Measurements from ENCODE around the gene GDI1.

The GDI1 gene

DNA sequence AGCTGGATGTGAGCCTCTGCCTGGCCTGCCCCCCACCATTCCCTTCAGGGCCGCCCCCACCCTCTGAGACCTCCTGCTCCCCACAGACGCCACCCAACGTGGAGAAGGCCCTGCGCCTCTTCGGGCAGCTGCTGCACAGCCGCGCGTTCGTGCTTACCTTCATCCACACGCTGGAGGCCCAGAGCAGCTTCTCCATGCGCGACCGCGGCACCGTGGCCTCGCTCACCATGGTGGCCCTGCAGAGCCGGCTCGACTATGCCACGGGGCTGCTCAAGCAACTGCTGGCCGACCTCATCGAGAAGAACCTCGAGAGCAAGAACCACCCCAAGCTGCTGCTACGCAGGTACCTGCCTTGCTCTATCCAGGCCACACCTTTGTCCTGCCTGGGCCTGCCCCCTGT lies 31.3 kb downstream of the GDI1 start:
- TF ChIP-seq, protein P1, sequence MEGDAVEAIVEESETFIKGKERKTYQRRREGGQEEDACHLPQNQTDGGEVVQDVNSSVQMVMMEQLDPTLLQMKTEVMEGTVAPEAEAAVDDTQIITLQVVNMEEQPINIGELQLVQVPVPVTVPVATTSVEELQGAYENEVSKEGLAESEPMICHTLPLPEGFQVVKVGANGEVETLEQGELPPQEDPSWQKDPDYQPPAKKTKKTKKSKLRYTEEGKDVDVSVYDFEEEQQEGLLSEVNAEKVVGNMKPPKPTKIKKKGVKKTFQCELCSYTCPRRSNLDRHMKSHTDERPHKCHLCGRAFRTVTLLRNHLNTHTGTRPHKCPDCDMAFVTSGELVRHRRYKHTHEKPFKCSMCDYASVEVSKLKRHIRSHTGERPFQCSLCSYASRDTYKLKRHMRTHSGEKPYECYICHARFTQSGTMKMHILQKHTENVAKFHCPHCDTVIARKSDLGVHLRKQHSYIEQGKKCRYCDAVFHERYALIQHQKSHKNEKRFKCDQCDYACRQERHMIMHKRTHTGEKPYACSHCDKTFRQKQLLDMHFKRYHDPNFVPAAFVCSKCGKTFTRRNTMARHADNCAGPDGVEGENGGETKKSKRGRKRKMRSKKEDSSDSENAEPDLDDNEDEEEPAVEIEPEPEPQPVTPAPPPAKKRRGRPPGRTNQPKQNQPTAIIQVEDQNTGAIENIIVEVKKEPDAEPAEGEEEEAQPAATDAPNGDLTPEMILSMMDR (IDR thresholded peaks at IDR 0.05; ENCODE audit: extremely low read depth, insufficient read depth, missing control alignments): no peak
- in situ Hi-C loops (cut with MboI; ENCODE audit: low pct_unique_long_range_greater_than_20kb, low sequenced_read_pairs, unreplicated experiment): no loop called here
- DNase-seq (ENCODE audit: low spot score): no peak

DNA sequence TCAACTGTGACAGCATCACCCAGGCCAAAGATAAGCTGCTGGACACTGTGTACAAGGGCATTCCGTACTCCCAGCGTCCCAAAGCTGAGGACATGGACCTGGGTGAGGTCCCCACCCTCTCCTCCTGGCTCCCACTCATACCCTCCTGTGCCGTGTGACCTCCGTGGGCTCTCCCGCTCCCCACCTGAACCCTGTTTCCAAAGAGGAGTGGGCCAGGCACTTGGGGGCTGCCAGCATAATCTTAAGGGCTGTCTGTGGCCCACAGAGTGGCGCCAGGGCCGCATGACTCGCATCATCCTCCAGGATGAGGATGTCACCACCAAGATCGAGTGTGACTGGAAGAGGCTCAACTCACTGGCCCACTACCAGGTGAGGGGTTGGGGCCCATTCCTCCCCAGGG lies 32.2 kb downstream of the GDI1 start:
- in situ Hi-C loops (cut with MboI; ENCODE audit: low pct_unique_long_range_greater_than_20kb, low sequenced_read_pairs, unreplicated experiment): no loop called here
- DNase-seq (ENCODE audit: low spot score): no peak
- TF ChIP-seq, protein P1 (IDR thresholded peaks at IDR 0.05; ENCODE audit: extremely low read depth, insufficient read depth, missing control alignments): no peak

DNA sequence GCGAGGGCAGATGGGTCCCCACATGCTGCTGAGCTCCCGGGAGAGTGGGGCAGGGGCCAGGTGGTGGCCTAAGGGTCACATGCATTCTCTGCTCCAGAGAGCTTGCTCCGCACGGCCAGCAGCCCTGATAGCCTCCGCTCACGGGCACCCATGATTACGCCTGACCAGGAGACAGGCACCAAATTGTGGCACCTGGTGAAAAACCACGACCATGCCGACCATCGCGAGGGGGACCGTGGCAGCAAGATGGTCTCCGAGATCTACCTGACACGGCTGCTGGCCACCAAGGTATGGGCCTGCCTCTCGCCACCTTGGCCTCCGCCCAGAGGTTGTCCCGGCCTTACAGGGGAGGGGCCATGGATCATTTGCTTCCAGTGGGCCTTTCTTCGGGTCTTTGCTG lies 32.9 kb downstream of the GDI1 start:
- in situ Hi-C loops (cut with MboI; ENCODE audit: low pct_unique_long_range_greater_than_20kb, low sequenced_read_pairs, unreplicated experiment): no loop called here
- no peak for DNase-seq (ENCODE audit: low spot score)
- TF ChIP-seq, protein P1 (IDR thresholded peaks at IDR 0.05; ENCODE audit: extremely low read depth, insufficient read depth, missing control alignments): no peak

DNA sequence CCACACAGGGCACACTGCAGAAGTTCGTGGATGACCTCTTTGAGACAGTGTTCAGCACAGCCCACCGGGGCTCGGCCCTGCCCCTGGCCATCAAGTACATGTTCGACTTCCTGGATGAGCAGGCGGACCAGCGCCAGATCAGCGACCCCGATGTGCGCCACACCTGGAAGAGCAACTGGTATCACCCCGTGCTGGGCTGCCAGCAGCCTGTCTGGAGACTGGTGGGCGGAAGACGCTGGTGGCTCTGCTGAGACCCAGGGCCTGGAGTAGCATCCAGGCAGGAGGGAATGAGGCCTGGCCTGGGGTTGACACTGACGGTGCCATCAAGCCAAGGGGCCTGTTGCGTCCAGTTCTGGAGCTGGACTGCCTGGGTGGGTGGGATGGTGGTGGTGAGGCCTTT lies 33.5 kb downstream of the GDI1 start:
- in situ Hi-C loops (cut with MboI; ENCODE audit: low pct_unique_long_range_greater_than_20kb, low sequenced_read_pairs, unreplicated experiment): no loop called here

DNA sequence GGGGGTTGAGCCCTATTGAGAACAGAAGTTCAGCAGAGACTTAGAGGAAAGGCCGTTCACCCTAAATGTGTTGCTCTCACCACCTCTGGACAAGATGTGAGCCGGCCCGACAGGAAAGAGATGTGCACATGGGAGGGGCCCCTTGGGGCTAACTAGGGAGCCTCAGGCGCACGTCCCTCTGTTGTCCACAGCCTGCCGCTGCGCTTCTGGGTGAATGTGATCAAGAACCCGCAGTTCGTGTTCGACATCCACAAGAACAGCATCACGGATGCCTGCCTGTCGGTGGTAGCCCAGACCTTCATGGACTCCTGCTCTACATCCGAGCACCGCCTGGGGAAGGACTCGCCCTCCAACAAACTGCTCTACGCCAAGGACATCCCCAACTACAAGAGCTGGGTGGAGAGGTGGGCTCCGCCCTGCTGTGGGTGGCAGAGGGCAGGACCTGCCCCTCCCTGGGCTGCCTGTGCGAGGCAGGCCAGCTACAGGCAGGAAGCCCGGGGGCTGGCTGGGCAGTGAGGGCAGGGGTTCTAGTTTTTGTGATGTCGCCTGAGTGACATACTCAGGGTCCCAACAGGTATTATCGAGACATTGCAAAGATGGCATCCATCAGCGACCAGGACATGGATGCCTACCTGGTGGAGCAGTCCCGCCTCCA lies 34.1 kb downstream of the GDI1 start:
- TF ChIP-seq, protein P1 (IDR thresholded peaks at IDR 0.05; ENCODE audit: extremely low read depth, insufficient read depth, missing control alignments): no peak
- in situ Hi-C loops (cut with MboI; ENCODE audit: low pct_unique_long_range_greater_than_20kb, low sequenced_read_pairs, unreplicated experiment): no loop called here
- no peak for DNase-seq (ENCODE audit: low spot score)

More for the DNA sequence above, 33.5 kb downstream of the GDI1 start:
- TF ChIP-seq, protein P1 (IDR thresholded peaks at IDR 0.05; ENCODE audit: extremely low read depth, insufficient read depth, missing control alignments): no peak
- DNase-seq (ENCODE audit: low spot score): no peak

DNA sequence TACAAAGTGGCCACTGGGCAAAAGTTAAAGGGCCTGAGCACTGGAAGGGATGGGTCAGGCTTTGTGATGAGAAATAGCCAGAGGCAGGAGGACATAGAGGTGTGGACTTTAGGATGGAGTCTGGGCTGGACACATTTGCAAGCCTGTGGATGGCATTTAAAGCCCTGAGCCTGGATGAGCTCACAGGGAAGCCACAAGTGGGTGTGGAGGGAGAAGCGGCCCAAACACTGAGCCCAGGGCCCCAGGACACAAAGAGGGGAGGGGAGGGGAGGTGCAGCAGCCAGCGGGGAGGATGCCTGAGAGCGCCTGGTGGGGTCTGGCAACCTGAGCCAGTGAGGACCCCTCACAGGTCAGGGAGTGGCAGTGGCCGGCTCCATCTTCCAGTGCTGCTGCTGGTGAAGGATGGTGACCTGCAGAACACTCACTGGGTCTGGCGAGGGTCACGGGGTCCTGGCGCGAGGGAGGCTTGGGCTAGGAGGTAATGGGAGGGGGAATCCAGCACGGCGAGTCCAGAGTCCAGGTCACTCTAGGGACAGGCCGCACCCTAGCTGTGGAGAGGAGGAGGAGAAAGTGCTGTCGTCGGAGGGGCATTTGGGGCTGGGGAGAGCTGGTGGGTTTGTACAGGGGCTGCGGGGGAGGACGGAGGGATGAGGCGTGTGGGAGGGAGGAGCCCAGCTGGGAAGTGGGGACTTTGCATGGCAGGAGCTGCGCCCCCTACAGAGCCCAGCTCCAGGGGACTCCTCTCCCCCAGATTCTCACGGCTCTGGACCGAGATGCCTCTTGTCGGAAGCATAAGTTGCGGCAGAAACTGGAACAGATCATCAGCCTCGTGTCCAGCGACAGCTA lies 35.1 kb downstream of the GDI1 start:
- DNase-seq (ENCODE audit: low spot score): no peak
- in situ Hi-C loops (cut with MboI; ENCODE audit: low pct_unique_long_range_greater_than_20kb, low sequenced_read_pairs, unreplicated experiment): no loop called here
- TF ChIP-seq, protein P1 (IDR thresholded peaks at IDR 0.05; ENCODE audit: extremely low read depth, insufficient read depth, missing control alignments): no peak
